HepG2 (cell line): ENCODE measurements around the gene SMIM41. TPM values are rescaled to one million over a fixed set of nuclear protein-coding genes. Genes with fewer than 3 reads are reported as not detected.

Source experiments
- CERS6 ChIP-seq: sonication (generic); formaldehyde crosslinking; IDR thresholded peaks from 2 replicates; pipeline ENCODE4 v1.5.0; 2020; ENCODE audit warnings: missing genetic modification reagents
- FOSL2 ChIP-seq: sonication (generic); formaldehyde crosslinking; IDR thresholded peaks from 2 replicates; pipeline ENCODE4 v1.4.0; 2020; ENCODE audit warnings: missing genetic modification reagents
- HMG20A ChIP-seq: IDR thresholded peaks from 2 replicates; pipeline ENCODE4 v1.6.1; 2016; ENCODE audit warnings: borderline replicate concordance
- KDM4B ChIP-seq: sonication (generic); formaldehyde crosslinking; IDR thresholded peaks from 2 replicates; pipeline ENCODE4 v1.4.0; 2020; ENCODE audit warnings: missing genetic modification reagents
- KLF12 ChIP-seq: sonication (generic); formaldehyde crosslinking; IDR thresholded peaks from 2 replicates; pipeline ENCODE4 v1.4.0; 2020; ENCODE audit warnings: missing genetic modification reagents, borderline replicate concordance
- PBX2 ChIP-seq: IDR thresholded peaks from 2 replicates; pipeline ENCODE4 v1.6.1; 2016; ENCODE audit warnings: control low read depth
- PHB2 ChIP-seq: fragments of 450-650 bp; IDR thresholded peaks from 2 replicates; pipeline ENCODE4 v1.6.1; 2018; ENCODE audit not compliant: partially characterized antibody
- PLSCR1 ChIP-seq: sonication (generic); formaldehyde crosslinking; IDR thresholded peaks from 2 replicates; pipeline ENCODE4 v1.5.0; 2020; ENCODE audit warnings: missing genetic modification reagents, mild to moderate bottlenecking, borderline replicate concordance
- SPEN ChIP-seq: sonication (generic); formaldehyde crosslinking; IDR thresholded peaks from 2 replicates; pipeline ENCODE4 v1.5.1; 2020; ENCODE audit warnings: low read depth, mild to moderate bottlenecking, missing genetic modification reagents
- TAF1 ChIP-seq: sonication (generic); formaldehyde crosslinking; IDR thresholded peaks from 2 replicates; pipeline ENCODE4 v1.4.0; 2020; ENCODE audit warnings: missing genetic modification reagents
- TBX2 ChIP-seq: sonication (generic); formaldehyde crosslinking; IDR thresholded peaks from 2 replicates; pipeline ENCODE4 v1.5.0; 2020; ENCODE audit warnings: missing genetic modification reagents, mild to moderate bottlenecking, borderline replicate concordance
- THAP7 ChIP-seq: sonication (generic); formaldehyde crosslinking; IDR thresholded peaks from 2 replicates; pipeline ENCODE4 v1.8.1; 2023; ENCODE audit warnings: mild to moderate bottlenecking, missing genetic modification reagents
- TSC22D2 ChIP-seq: sonication (generic); formaldehyde crosslinking; IDR thresholded peaks from 2 replicates; pipeline ENCODE4 v1.5.1; 2020; ENCODE audit warnings: missing genetic modification reagents, mild to moderate bottlenecking, borderline replicate concordance
- ZNF18 ChIP-seq: sonication (generic); formaldehyde crosslinking; IDR thresholded peaks from 2 replicates; pipeline ENCODE4 v1.8.0; 2022; ENCODE audit warnings: mild to moderate bottlenecking, missing genetic modification reagents; ENCODE audit not compliant: insufficient replicate concordance
- ZNF33A ChIP-seq: sonication (generic); formaldehyde crosslinking; IDR thresholded peaks from 2 replicates; pipeline ENCODE4 v1.5.1; 2020; ENCODE audit warnings: missing genetic modification reagents, mild to moderate bottlenecking, moderate library complexity, borderline replicate concordance
- ZNF496 ChIP-seq: sonication (generic); formaldehyde crosslinking; IDR thresholded peaks from 2 replicates; pipeline ENCODE4 v1.8.1; 2023; ENCODE audit warnings: mild to moderate bottlenecking, moderate library complexity, missing genetic modification reagents; ENCODE audit not compliant: insufficient replicate concordance
- ZNF619 ChIP-seq: sonication (generic); formaldehyde crosslinking; IDR thresholded peaks from 2 replicates; pipeline ENCODE4 v1.4.0; 2020; ENCODE audit warnings: mild to moderate bottlenecking, missing genetic modification reagents
- ZNF724P ChIP-seq: sonication (generic); formaldehyde crosslinking; IDR thresholded peaks from 2 replicates; pipeline ENCODE4 v1.8.0; 2022; ENCODE audit warnings: missing genetic modification reagents, borderline replicate concordance
- ZNF749 ChIP-seq: sonication (generic); formaldehyde crosslinking; IDR thresholded peaks from 2 replicates; pipeline ENCODE4 v1.8.0; 2022; ENCODE audit warnings: mild to moderate bottlenecking, missing genetic modification reagents, moderate library complexity, borderline replicate concordance
- ZNF777 ChIP-seq: sonication (generic); formaldehyde crosslinking; IDR thresholded peaks from 2 replicates; pipeline ENCODE4 v1.4.0; 2020; ENCODE audit warnings: missing genetic modification reagents
- ZXDC ChIP-seq: sonication (generic); formaldehyde crosslinking; IDR thresholded peaks from 2 replicates; pipeline ENCODE4 v1.5.0; 2020; ENCODE audit warnings: mild to moderate bottlenecking, missing genetic modification reagents
- polyA plus RNA-seq, 8 experiments: library from polyadenylated mRNA; depleted of rRNA in 3 of 8; stranded (reverse) in 7 of 8; unstranded in 1 of 8; fragments of >200 nt; fragmentation: Illumina TruSeq in 4 of 8; extraction: Trizol in 4 of 8; gene quantifications; 2 replicates each; pipeline versions ENCODE4 v1.2.1 to v1.2.3, GENCODE V29; 2011 to 2016; ENCODE audit warnings: low read depth in 4 of 8, missing spikeins in 1 of 8, mixed read lengths in 1 of 8; ENCODE audit not compliant: insufficient read depth in 1 of 8
- total RNA-seq, 5 experiments: library from RNA; depleted of rRNA; stranded (reverse); fragments of >200 nt; fragmentation: Illumina TruSeq; extraction: Trizol; gene quantifications; 2 replicates each; pipeline ENCODE4 v1.2.3, GENCODE V29; 2016; ENCODE audit warnings: low read depth in 1 of 5

Gene SMIM41
- total and polyA plus RNA-seq, 2 of the 13 experiments (the other 11 are each of a cell fraction or from before 2014, with no cell fraction given), result not detected

- TF ChIP-seq ZNF18 (no peak), PHB2 (no peak), ZNF749 (CRISPR knock-in tag) (no peak), ZNF33A (CRISPR knock-in tag) (no peak), ZXDC (CRISPR knock-in tag) (no peak), FOSL2 (CRISPR knock-in tag) (peak; percentile 70), HMG20A (no peak), TAF1 (CRISPR knock-in tag) (peak; percentile 73; the same call in 1 of the 2 replicates), CERS6 (CRISPR knock-in tag) (no peak), KLF12 (CRISPR knock-in tag) (peak; percentile 77), ZNF724P (CRISPR knock-in tag) (no peak), TBX2 (peak; percentile 85), PLSCR1 (CRISPR knock-in tag) (no peak), ZNF777 (peak; percentile 56; the same call in 1 of the 2 replicates), PBX2 (no peak), ZNF496 (no peak), TSC22D2 (CRISPR knock-in tag) (peak; percentile 68; the same call in 1 of the 2 replicates), KDM4B (CRISPR knock-in tag) (peak; percentile 53), THAP7 (peak; percentile 54; the same call in 1 of the 2 replicates), SPEN (CRISPR knock-in tag) (peak; percentile 83), ZNF619 (CRISPR knock-in tag) (peak; percentile 33; the same call in 1 of the 2 replicates)
Observed at GRCh38 chr12:52069327-52070184, 9.9 kb upstream of the SMIM41 start, which contains the start of gene ATG101 (continued).
